ENCODE results near the gene ZNF189.

DNA sequence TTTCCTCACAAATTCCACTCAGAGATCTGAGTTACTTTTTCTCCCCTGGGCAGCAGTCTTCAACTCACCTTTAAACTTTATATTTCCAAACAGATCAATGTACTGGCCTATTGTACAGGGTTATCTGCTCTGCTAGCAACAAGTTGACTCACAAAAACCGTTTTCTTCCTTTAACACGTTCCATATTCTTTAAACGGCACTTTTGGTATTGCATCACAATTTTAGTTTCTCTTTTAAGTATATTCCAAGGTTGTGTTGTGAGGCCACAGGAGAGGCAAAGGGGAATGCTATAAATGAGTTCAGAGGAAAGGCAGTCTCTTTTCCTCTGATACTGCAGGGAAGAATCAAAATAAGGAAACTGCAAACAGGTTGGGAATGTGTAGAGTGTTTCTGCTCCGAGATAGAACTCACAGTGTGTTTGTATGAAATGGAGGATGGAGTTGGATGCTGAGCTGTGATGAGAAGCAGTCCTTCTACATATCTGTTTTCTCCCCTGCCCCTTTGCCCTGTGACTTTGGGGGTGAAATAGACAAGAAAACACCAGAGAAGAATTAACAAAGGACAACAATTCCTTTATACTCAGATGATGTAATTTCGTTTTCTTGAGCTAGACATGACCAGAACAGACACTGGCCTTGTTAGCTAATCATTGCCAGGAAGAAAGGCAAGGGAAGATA is 46.8 kb downstream of the ZNF189 start:
- TF ChIP-seq, protein P1, sequence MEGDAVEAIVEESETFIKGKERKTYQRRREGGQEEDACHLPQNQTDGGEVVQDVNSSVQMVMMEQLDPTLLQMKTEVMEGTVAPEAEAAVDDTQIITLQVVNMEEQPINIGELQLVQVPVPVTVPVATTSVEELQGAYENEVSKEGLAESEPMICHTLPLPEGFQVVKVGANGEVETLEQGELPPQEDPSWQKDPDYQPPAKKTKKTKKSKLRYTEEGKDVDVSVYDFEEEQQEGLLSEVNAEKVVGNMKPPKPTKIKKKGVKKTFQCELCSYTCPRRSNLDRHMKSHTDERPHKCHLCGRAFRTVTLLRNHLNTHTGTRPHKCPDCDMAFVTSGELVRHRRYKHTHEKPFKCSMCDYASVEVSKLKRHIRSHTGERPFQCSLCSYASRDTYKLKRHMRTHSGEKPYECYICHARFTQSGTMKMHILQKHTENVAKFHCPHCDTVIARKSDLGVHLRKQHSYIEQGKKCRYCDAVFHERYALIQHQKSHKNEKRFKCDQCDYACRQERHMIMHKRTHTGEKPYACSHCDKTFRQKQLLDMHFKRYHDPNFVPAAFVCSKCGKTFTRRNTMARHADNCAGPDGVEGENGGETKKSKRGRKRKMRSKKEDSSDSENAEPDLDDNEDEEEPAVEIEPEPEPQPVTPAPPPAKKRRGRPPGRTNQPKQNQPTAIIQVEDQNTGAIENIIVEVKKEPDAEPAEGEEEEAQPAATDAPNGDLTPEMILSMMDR (IDR thresholded peaks at IDR 0.05; ENCODE audit: low read depth, low read length): no peak
- TF ChIP-seq EZH2phosphoT487 (IDR thresholded peaks at IDR 0.05; ENCODE audit: low read depth): no peak

All from OCI-LY3 (cell line).